DOHH2 (cell line): ENCODE results near the gene SLX4IP.

Experiments
- CTCF ChIP-seq: fragments of 200-600 bp; sonication (generic); IDR thresholded peaks from one replicate; pipeline ENCODE4 v1.5.1; 2014; ENCODE audit warnings: antibody characterized with exemption, mild to moderate bottlenecking, low read depth, low read length; ENCODE audit not compliant: poor library complexity, severe bottlenecking
- EZH2phosphoT487 ChIP-seq: fragments of 200-600 bp; sonication (generic); IDR thresholded peaks from 2 replicates; pipeline ENCODE4 v1.6.1; 2017; ENCODE audit warnings: borderline replicate concordance, mild to moderate bottlenecking, antibody characterized with exemption, low read length, moderate library complexity, mixed read lengths

- TF ChIP-seq EZH2phosphoT487, result no peak
- TF ChIP-seq CTCF, result peak; percentile 71
Measured at GRCh38 chr20:10553326-10553984, 118.3 kb downstream of the SLX4IP start.
